Measurements from ENCODE around the gene TRAPPC10.
"Not testable (repeated sequence)": the region's sequence is repeated elsewhere in the genome, so short reads cannot be mapped to it uniquely, and the experiment has no call there.

TRAPPC10 gene

GRCh38 chr21:44087426-44088400, 75.6 kb downstream of the TRAPPC10 start:
- peaks cover 79% of the 10 kb centered on the region for H3K4me1 Mint-ChIP-seq

GRCh38 chr21:44088401-44088780, 76.3 kb downstream of the TRAPPC10 start:
- no peak for ATAC-seq
- Mint-ChIP-seq H3K27ac (peak overlapping the region; percentile 98), H3K9me3 (no peaks in the 10 kb centered on the region), H3K36me3 (peaks cover 100% of the 10 kb centered on the region), H3K4me1 (peaks cover 72% of the 10 kb centered on the region), H3K4me3 (peak overlapping the region; percentile 75)
- peak in 1 of 2 donors; percentile 1 for DNase-seq (ENCODE audit: low spot score in 2 of 2)

More at GRCh38 chr21:44087426-44088400, 75.6 kb downstream of the TRAPPC10 start:
- H3K9me3 Mint-ChIP-seq = no peaks in the 10 kb centered on the region
- H3K36me3 Mint-ChIP-seq = peaks cover 100% of the 10 kb centered on the region
- peak in 1 of 2 donors; percentile 4 for DNase-seq (ENCODE audit: low spot score in 2 of 2)
- H3K27ac Mint-ChIP-seq = peak overlapping the region; percentile 98
- ATAC-seq = no peak
- peak overlapping the region; percentile 75 for H3K4me3 Mint-ChIP-seq

- H3K4me1 Mint-ChIP-seq = peaks cover 64% of the 10 kb centered on the region
- H3K9me3 Mint-ChIP-seq = no peaks in the 10 kb centered on the region
- DNase-seq (ENCODE audit: low spot score in 2 of 2) = peak in 1 of 2 donors; percentile 5
- H3K4me3 Mint-ChIP-seq = peak overlapping the region; percentile 75
- peaks cover 100% of the 10 kb centered on the region for H3K36me3 Mint-ChIP-seq
- ATAC-seq = peak; percentile 80
- peak overlapping the region; percentile 98 for H3K27ac Mint-ChIP-seq
These were observed 77.1 kb downstream of the TRAPPC10 start for GRCh38 chr21:44089001-44089911.

GRCh38 chr21:44090325-44090724, 78.2 kb downstream of the TRAPPC10 start:
- Mint-ChIP-seq H3K27ac (peak overlapping the region; percentile 98), H3K36me3 (peaks cover 100% of the 10 kb centered on the region), H3K4me3 (peak overlapping the region; percentile 75), H3K4me1 (peaks cover 53% of the 10 kb centered on the region), H3K9me3 (no peaks in the 10 kb centered on the region)
- ATAC-seq (no peak), DNase-seq (ENCODE audit: low spot score in 2 of 2) (peak in 1 of 2 donors; percentile 1)

GRCh38 chr21:44092211-44092610, 80.1 kb downstream of the TRAPPC10 start:
- H3K36me3 Mint-ChIP-seq = peaks cover 87% of the 10 kb centered on the region
- H3K4me3 Mint-ChIP-seq = no peak overlapping the region
- DNase-seq (ENCODE audit: low spot score in 2 of 2) (no peak), ATAC-seq (no peak)
- H3K27ac Mint-ChIP-seq = peak overlapping the region; percentile 24
- H3K4me1 Mint-ChIP-seq = peaks cover 34% of the 10 kb centered on the region
- no peaks in the 10 kb centered on the region for H3K9me3 Mint-ChIP-seq

- no peak overlapping the region for H3K4me3 Mint-ChIP-seq
- DNase-seq (ENCODE audit: low spot score in 2 of 2) = peak; percentile 1 to 38
- no peaks in the 10 kb centered on the region for H3K9me3 Mint-ChIP-seq
- peak overlapping the region; percentile 24 for H3K27ac Mint-ChIP-seq
- ATAC-seq = no peak
- H3K36me3 Mint-ChIP-seq = peaks cover 71% of the 10 kb centered on the region
- peaks cover 18% of the 10 kb centered on the region for H3K4me1 Mint-ChIP-seq
These were observed 81.7 kb downstream of the TRAPPC10 start for GRCh38 chr21:44093761-44094160.

GRCh38 chr21:44094832-44095231, 82.7 kb downstream of the TRAPPC10 start:
- Mint-ChIP-seq H3K36me3 (peaks cover 61% of the 10 kb centered on the region), H3K27ac (no peak overlapping the region), H3K9me3 (no peaks in the 10 kb centered on the region), H3K4me1 (peaks cover 8% of the 10 kb centered on the region), H3K4me3 (no peak overlapping the region)
- no peak for DNase-seq (ENCODE audit: low spot score in 2 of 2)
- no peak for ATAC-seq

- H3K9me3 Mint-ChIP-seq; H3K27ac Mint-ChIP-seq; ATAC-seq; H3K4me3 Mint-ChIP-seq; DNase-seq (ENCODE audit: low spot score in 2 of 2); H3K4me1 Mint-ChIP-seq: not testable (repeated sequence)
- H3K36me3 Mint-ChIP-seq = peaks cover 24% of the 10 kb centered on the region
These were observed 86.4 kb downstream of the TRAPPC10 start for GRCh38 chr21:44098507-44098906.

GRCh38 chr21:44098964-44099363, 86.9 kb downstream of the TRAPPC10 start:
- not testable (repeated sequence) for H3K27ac Mint-ChIP-seq; H3K4me3 Mint-ChIP-seq; DNase-seq (ENCODE audit: low spot score in 2 of 2); ATAC-seq; H3K4me1 Mint-ChIP-seq; H3K9me3 Mint-ChIP-seq
- peaks cover 19% of the 10 kb centered on the region for H3K36me3 Mint-ChIP-seq

GRCh38 chr21:44107026-44107501, 95.0 kb downstream of the TRAPPC10 start, which contains the start of gene PWP2:
TSS of gene PWP2 (plus strand) at chr21:44107399. CDS start at chr21:44107417, 18 bp downstream.
- ATAC-seq (peak; percentile 90), DNase-seq (ENCODE audit: low spot score in 2 of 2) (peak; percentile 14 to 68)
- H3K9me3 Mint-ChIP-seq, H3K4me3 Mint-ChIP-seq, H3K4me1 Mint-ChIP-seq, H3K27ac Mint-ChIP-seq, H3K36me3 Mint-ChIP-seq: not testable (repeated sequence)

- H3K9me3 Mint-ChIP-seq; H3K4me1 Mint-ChIP-seq; DNase-seq (ENCODE audit: low spot score in 2 of 2); H3K36me3 Mint-ChIP-seq; H3K4me3 Mint-ChIP-seq; H3K27ac Mint-ChIP-seq: not testable (repeated sequence)
- ATAC-seq = peak; percentile 67
These were observed 95.5 kb downstream of the TRAPPC10 start for GRCh38 chr21:44107589-44107988.

GRCh38 chr21:44113702-44114371, 101.7 kb downstream of the TRAPPC10 start:
- peak in 1 of 2 donors; percentile 43 for DNase-seq (ENCODE audit: low spot score in 2 of 2)
- ATAC-seq, H3K27ac Mint-ChIP-seq, H3K4me1 Mint-ChIP-seq, H3K9me3 Mint-ChIP-seq, H3K4me3 Mint-ChIP-seq, H3K36me3 Mint-ChIP-seq: not testable (repeated sequence)

- H3K9me3 Mint-ChIP-seq; H3K4me1 Mint-ChIP-seq; H3K36me3 Mint-ChIP-seq; H3K27ac Mint-ChIP-seq; ATAC-seq; H3K4me3 Mint-ChIP-seq; DNase-seq (ENCODE audit: low spot score in 2 of 2): not testable (repeated sequence)
These were observed 110.0 kb downstream of the TRAPPC10 start for GRCh38 chr21:44122131-44122530.

- not testable (repeated sequence) for H3K4me3 Mint-ChIP-seq; H3K27ac Mint-ChIP-seq; H3K36me3 Mint-ChIP-seq; H3K4me1 Mint-ChIP-seq; ATAC-seq; DNase-seq (ENCODE audit: low spot score in 2 of 2); H3K9me3 Mint-ChIP-seq
These were observed 115.7 kb downstream of the TRAPPC10 start for GRCh38 chr21:44127827-44128226.

Measured in stimulated activated effector memory CD8-positive, alpha-beta T cell treated with anti-CD3 and anti-CD28 coated beads, Interleukin-12 subunit alpha, Interleukin-12 subunit beta, amount 100 ng/mL, for 72 hours (primary cell).